OCI-LY1 (cell line): ENCODE results near the gene THRAP3.

Experiments used
- EZH2 ChIP-seq: fragments of 200-600 bp; sonication (generic), shearing (Covaris generic); IDR thresholded peaks from 2 replicates; pipeline ENCODE4 v1.8.0; 2017; ENCODE audit warnings: borderline replicate concordance, mixed run types, mild to moderate bottlenecking, antibody characterized with exemption, low read length, moderate library complexity, mixed read lengths
- TF ChIP-seq, protein P1 (sequence below): fragments of 200-600 bp; sonication (generic), shearing (Covaris generic); IDR thresholded peaks from 2 replicates; pipeline ENCODE4 v1.5.1; 2017; ENCODE audit warnings: mild to moderate bottlenecking, antibody characterized with exemption, low read length, moderate library complexity, mixed read lengths

- TF ChIP-seq EZH2 = no peak
- TF ChIP-seq, protein P1, sequence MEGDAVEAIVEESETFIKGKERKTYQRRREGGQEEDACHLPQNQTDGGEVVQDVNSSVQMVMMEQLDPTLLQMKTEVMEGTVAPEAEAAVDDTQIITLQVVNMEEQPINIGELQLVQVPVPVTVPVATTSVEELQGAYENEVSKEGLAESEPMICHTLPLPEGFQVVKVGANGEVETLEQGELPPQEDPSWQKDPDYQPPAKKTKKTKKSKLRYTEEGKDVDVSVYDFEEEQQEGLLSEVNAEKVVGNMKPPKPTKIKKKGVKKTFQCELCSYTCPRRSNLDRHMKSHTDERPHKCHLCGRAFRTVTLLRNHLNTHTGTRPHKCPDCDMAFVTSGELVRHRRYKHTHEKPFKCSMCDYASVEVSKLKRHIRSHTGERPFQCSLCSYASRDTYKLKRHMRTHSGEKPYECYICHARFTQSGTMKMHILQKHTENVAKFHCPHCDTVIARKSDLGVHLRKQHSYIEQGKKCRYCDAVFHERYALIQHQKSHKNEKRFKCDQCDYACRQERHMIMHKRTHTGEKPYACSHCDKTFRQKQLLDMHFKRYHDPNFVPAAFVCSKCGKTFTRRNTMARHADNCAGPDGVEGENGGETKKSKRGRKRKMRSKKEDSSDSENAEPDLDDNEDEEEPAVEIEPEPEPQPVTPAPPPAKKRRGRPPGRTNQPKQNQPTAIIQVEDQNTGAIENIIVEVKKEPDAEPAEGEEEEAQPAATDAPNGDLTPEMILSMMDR = peak; percentile 89
Measured at GRCh38 chr1:36285443-36286101, 61.3 kb downstream of the THRAP3 start.
